ENCODE data around the gene SPOCK1. TPM values are rescaled to one million over a fixed set of nuclear protein-coding genes. Genes with fewer than 3 reads are reported as not detected.

Gene SPOCK1
- total and polyA plus RNA-seq, 2 experiments from 2014 or later = 8.2 to 10.5 TPM

DNA sequence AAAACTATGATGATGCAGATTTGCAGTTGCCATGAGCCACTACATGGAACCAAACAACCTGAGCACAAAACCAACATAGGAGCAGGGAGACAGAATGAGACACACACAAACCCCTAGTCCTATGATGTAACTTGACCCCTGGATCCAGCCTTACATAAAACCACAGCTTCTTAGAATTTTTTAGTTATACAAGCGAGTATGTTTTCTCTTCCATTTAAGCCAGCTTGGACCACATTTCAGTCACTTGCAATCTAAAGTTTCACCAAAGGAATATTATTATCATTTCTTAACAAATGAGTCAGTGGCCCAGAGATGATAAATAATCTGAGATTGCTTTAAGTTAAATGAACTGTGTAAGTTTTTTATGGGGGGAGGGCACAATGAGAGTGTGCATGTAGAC is 6.8 kb downstream of the SPOCK1 start:
- ATAC-seq = no peak
- no peaks in the 10 kb centered on the region for H3K9me3 Mint-ChIP-seq
- no peak for DNase-seq (ENCODE audit: low spot score)
- Histone ChIP-seq H3K79me2 (replicated peaks; ENCODE audit: insufficient read depth) (no peaks in the 10 kb centered on the region), H3K4me2 (no peak overlapping the region), H3F3A (replicated peaks; ENCODE audit: low read depth) (no peaks in the 10 kb centered on the region), H3K27ac (ENCODE audit: low read depth) (no peak overlapping the region), H3K36me3 (ENCODE audit: insufficient read depth) (no peaks in the 10 kb centered on the region), H3K27me3 (ENCODE audit: insufficient read depth) (peaks cover 15% of the 10 kb centered on the region), H3K4me3 (no peak overlapping the region), H3K9me2 (ENCODE audit: insufficient read depth) (no peaks in the 10 kb centered on the region), H2AFZ (no peak overlapping the region), H4K20me1 (replicated peaks; ENCODE audit: insufficient read depth) (no peaks in the 10 kb centered on the region), H3K4me1 (ENCODE audit: insufficient read depth) (no peaks in the 10 kb centered on the region)
- H3K4me3 Mint-ChIP-seq = no peak overlapping the region
- no peak for TF ChIP-seq CREB1 (CRISPR knock-in tag; IDR thresholded peaks at IDR 0.05; ENCODE audit: low read depth)
- no peak for TF ChIP-seq ZNF331 (CRISPR knock-in tag; IDR thresholded peaks at IDR 0.05; ENCODE audit: low read depth)
- no peak for TF ChIP-seq STAT1 (IDR thresholded peaks at IDR 0.05; ENCODE audit: unreplicated experiment)
- no peak for TF ChIP-seq JUNB (IDR thresholded peaks at IDR 0.05; ENCODE audit: unreplicated experiment)
- no peak for TF ChIP-seq POLR2AphosphoS5 (IDR thresholded peaks at IDR 0.05; ENCODE audit: low read depth)
- TF ChIP-seq, protein P1, sequence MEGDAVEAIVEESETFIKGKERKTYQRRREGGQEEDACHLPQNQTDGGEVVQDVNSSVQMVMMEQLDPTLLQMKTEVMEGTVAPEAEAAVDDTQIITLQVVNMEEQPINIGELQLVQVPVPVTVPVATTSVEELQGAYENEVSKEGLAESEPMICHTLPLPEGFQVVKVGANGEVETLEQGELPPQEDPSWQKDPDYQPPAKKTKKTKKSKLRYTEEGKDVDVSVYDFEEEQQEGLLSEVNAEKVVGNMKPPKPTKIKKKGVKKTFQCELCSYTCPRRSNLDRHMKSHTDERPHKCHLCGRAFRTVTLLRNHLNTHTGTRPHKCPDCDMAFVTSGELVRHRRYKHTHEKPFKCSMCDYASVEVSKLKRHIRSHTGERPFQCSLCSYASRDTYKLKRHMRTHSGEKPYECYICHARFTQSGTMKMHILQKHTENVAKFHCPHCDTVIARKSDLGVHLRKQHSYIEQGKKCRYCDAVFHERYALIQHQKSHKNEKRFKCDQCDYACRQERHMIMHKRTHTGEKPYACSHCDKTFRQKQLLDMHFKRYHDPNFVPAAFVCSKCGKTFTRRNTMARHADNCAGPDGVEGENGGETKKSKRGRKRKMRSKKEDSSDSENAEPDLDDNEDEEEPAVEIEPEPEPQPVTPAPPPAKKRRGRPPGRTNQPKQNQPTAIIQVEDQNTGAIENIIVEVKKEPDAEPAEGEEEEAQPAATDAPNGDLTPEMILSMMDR (conservative IDR thresholded peaks at IDR 0.05; ENCODE audit: low read depth in 2 of 2) = no peak
- no peak for TF ChIP-seq NANOG (IDR thresholded peaks at IDR 0.05; ENCODE audit: borderline replicate concordance)
- TF ChIP-seq, protein P2, sequence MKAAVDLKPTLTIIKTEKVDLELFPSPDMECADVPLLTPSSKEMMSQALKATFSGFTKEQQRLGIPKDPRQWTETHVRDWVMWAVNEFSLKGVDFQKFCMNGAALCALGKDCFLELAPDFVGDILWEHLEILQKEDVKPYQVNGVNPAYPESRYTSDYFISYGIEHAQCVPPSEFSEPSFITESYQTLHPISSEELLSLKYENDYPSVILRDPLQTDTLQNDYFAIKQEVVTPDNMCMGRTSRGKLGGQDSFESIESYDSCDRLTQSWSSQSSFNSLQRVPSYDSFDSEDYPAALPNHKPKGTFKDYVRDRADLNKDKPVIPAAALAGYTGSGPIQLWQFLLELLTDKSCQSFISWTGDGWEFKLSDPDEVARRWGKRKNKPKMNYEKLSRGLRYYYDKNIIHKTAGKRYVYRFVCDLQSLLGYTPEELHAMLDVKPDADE (IDR thresholded peaks at IDR 0.05) = no peak
- no peak for TF ChIP-seq EZH2phosphoT487 (IDR thresholded peaks at IDR 0.05; ENCODE audit: unreplicated experiment)
- TF ChIP-seq, protein P3, sequence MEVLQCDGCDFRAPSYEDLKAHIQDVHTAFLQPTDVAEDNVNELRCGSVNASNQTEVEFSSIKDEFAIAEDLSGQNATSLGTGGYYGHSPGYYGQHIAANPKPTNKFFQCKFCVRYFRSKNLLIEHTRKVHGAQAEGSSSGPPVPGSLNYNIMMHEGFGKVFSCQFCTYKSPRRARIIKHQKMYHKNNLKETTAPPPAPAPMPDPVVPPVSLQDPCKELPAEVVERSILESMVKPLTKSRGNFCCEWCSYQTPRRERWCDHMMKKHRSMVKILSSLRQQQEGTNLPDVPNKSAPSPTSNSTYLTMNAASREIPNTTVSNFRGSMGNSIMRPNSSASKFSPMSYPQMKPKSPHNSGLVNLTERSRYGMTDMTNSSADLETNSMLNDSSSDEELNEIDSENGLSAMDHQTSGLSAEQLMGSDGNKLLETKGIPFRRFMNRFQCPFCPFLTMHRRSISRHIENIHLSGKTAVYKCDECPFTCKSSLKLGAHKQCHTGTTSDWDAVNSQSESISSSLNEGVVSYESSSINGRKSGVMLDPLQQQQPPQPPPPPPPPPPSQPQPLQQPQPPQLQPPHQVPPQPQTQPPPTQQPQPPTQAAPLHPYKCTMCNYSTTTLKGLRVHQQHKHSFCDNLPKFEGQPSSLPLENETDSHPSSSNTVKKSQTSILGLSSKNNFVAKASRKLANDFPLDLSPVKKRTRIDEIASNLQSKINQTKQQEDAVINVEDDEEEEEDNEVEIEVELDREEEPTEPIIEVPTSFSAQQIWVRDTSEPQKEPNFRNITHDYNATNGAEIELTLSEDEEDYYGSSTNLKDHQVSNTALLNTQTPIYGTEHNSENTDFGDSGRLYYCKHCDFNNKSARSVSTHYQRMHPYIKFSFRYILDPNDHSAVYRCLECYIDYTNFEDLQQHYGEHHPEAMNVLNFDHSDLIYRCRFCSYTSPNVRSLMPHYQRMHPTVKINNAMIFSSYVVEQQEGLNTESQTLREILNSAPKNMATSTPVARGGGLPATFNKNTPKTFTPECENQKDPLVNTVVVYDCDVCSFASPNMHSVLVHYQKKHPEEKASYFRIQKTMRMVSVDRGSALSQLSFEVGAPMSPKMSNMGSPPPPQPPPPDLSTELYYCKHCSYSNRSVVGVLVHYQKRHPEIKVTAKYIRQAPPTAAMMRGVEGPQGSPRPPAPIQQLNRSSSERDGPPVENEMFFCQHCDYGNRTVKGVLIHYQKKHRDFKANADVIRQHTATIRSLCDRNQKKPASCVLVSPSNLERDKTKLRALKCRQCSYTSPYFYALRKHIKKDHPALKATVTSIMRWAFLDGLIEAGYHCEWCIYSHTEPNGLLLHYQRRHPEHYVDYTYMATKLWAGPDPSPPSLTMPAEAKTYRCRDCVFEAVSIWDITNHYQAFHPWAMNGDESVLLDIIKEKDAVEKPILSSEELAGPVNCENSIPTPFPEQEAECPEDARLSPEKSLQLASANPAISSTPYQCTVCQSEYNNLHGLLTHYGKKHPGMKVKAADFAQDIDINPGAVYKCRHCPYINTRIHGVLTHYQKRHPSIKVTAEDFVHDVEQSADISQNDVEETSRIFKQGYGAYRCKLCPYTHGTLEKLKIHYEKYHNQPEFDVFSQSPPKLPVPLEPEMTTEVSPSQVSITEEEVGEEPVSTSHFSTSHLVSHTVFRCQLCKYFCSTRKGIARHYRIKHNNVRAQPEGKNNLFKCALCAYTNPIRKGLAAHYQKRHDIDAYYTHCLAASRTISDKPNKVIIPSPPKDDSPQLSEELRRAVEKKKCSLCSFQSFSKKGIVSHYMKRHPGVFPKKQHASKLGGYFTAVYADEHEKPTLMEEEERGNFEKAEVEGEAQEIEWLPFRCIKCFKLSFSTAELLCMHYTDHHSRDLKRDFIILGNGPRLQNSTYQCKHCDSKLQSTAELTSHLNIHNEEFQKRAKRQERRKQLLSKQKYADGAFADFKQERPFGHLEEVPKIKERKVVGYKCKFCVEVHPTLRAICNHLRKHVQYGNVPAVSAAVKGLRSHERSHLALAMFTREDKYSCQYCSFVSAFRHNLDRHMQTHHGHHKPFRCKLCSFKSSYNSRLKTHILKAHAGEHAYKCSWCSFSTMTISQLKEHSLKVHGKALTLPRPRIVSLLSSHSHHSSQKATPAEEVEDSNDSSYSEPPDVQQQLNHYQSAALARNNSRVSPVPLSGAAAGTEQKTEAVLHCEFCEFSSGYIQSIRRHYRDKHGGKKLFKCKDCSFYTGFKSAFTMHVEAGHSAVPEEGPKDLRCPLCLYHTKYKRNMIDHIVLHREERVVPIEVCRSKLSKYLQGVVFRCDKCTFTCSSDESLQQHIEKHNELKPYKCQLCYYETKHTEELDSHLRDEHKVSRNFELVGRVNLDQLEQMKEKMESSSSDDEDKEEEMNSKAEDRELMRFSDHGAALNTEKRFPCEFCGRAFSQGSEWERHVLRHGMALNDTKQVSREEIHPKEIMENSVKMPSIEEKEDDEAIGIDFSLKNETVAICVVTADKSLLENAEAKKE (CRISPR knock-in tag; IDR thresholded peaks at IDR 0.05) = no peak
- TF ChIP-seq, protein P4, sequence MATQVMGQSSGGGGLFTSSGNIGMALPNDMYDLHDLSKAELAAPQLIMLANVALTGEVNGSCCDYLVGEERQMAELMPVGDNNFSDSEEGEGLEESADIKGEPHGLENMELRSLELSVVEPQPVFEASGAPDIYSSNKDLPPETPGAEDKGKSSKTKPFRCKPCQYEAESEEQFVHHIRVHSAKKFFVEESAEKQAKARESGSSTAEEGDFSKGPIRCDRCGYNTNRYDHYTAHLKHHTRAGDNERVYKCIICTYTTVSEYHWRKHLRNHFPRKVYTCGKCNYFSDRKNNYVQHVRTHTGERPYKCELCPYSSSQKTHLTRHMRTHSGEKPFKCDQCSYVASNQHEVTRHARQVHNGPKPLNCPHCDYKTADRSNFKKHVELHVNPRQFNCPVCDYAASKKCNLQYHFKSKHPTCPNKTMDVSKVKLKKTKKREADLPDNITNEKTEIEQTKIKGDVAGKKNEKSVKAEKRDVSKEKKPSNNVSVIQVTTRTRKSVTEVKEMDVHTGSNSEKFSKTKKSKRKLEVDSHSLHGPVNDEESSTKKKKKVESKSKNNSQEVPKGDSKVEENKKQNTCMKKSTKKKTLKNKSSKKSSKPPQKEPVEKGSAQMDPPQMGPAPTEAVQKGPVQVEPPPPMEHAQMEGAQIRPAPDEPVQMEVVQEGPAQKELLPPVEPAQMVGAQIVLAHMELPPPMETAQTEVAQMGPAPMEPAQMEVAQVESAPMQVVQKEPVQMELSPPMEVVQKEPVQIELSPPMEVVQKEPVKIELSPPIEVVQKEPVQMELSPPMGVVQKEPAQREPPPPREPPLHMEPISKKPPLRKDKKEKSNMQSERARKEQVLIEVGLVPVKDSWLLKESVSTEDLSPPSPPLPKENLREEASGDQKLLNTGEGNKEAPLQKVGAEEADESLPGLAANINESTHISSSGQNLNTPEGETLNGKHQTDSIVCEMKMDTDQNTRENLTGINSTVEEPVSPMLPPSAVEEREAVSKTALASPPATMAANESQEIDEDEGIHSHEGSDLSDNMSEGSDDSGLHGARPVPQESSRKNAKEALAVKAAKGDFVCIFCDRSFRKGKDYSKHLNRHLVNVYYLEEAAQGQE (IDR thresholded peaks at IDR 0.05; ENCODE audit: unreplicated experiment) = no peak
- TF ChIP-seq ZNF114 (CRISPR knock-in tag; IDR thresholded peaks at IDR 0.05) = no peak
- no peak for TF ChIP-seq EZH2 (IDR thresholded peaks at IDR 0.05; ENCODE audit: low read depth, unreplicated experiment)
- no peaks in the 10 kb centered on the region for H3K36me3 Mint-ChIP-seq (ENCODE audit: low read depth)
- 0 out of 3 replicates have a peak, but pooled peaks cover 3% of the 10 kb centered on the region for H3K4me1 Mint-ChIP-seq
- peaks cover 9% of the 10 kb centered on the region for H3K27me3 Mint-ChIP-seq (ENCODE audit: insufficient read depth, low read depth, poor library complexity)
- H3K27ac Mint-ChIP-seq = no peak overlapping the region

Data from GM23338 (cell line).